Activated CD4-positive, alpha-beta memory T cell treated with anti-CD3 and anti-CD28 coated beads for 36 hours (primary cell): ENCODE data around the gene ZNF385C. TPM values are rescaled to one million over a fixed set of nuclear protein-coding genes. Genes with fewer than 3 reads are reported as not detected.
A peak's percentile ranks its signal among the peaks of the same experiment; 100 is the strongest.

Experiments used
- CTCF ChIA-PET: fragments of 350-600 bp; sonication (Branson Sonifier 250); formaldehyde crosslinking; loops from one replicate; lab custom pipeline; 2021; ENCODE audit warnings: antibody characterized with exemption, inconsistent platforms; lab: Charles Lee
- POLR2A ChIA-PET: fragments of 350-600 bp; sonication (Branson Sonifier 250); formaldehyde crosslinking; loops from one replicate; lab custom pipeline; 2021; ENCODE audit warnings: antibody characterized with exemption; lab: Charles Lee
- DNase-seq: peaks from one replicate; pipeline ENCODE4 v3.0.0-alpha.2; 2020
- H3K27ac Mint-ChIP-seq: one replicate; pipeline ENCODE4 v1.8.0; 2021; ENCODE audit warnings: mixed read lengths
- H3K27me3 Mint-ChIP-seq: one replicate; pipeline ENCODE4 v1.8.0; 2021; ENCODE audit warnings: mixed read lengths
- H3K36me3 Mint-ChIP-seq: one replicate; pipeline ENCODE4 v1.8.0; 2021; ENCODE audit warnings: mixed read lengths
- H3K4me1 Mint-ChIP-seq: one replicate; pipeline ENCODE4 v1.8.0; 2021; ENCODE audit warnings: low read depth, mixed read lengths
- H3K4me3 Mint-ChIP-seq: one replicate; pipeline ENCODE4 v1.8.0; 2021; ENCODE audit warnings: mild to moderate bottlenecking, mixed read lengths
- H3K9me3 Mint-ChIP-seq: one replicate; pipeline ENCODE4 v1.8.0; 2021; ENCODE audit warnings: mixed read lengths
- intact Hi-C: fragments of 100-400 bp; cut with micrococcal nuclease; formaldehyde crosslinking; loops from one replicate; pipeline ENCODE4 v1.15.1; 2023
- total RNA-seq, 2 experiments: library from RNA; stranded (reverse); gene quantifications; one replicate each; pipeline ENCODE4 v1.2.3, GENCODE V29; 2021

Gene ZNF385C
- total RNA-seq, 2 experiments from 2014 or later = 0.10 TPM; not detected in 1

DNA sequence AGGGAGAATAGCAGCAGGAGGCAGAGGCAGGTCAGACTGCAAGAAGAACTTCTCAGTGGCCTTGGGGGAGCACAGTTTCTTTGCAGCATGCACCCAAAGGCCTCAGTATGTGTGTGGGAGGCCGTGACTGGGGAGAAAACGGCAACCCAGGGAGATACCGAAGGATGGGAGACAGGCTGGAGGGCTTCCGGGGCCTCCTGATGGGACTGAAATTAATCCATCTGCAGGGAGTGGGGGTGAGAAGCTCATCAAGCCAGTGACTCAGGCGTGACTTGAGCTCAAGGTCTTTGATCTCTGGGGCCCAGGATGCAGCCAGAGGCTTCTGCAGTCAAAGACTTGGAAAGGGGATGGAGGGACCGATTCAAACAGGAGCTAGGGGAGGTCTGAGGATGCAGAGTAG is 42.8 kb downstream of the ZNF385C start:
- Mint-ChIP-seq H3K27ac (no peak overlapping the region), H3K4me3 (no peak overlapping the region)
- POLR2A ChIA-PET = no interaction called here

DNA sequence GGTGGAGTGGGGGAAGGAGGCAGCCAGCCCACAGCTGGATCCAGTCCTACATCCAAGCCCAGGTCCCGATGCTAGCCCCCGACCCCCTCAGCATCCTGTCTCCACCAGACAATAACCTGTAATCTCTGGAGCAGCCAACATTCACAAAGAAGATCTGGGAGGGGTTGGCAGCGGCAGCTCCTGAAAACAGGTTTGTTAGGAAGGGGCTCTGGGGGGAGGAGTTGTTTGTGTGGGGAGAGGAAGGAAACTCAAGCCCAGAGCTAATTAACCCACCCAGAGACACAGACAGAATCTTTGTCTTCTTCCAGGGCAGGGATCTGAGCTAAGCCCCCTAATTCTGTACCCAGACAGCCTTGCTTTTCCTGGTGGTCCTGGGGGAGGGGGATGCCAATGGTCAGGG is 43.2 kb downstream of the ZNF385C start:
- ChIA-PET CTCF (interaction anchor here (1.9 to 2.5 kb wide), 2 partner anchors 12 to 30 kb away, joined by 6 to 10 read pairs; no protein-coding TSS in a partner anchor), POLR2A (no interaction called here)
- DNase-seq = no peak
- Mint-ChIP-seq H3K27ac (no peak overlapping the region), H3K4me3 (no peak overlapping the region), H3K4me1 (peaks cover 4% of the 10 kb centered on the region), H3K36me3 (no peaks in the 10 kb centered on the region), H3K27me3 (peaks cover 42% of the 10 kb centered on the region), H3K9me3 (no peaks in the 10 kb centered on the region)
- intact Hi-C loops = no loop called here

More for the DNA sequence above, 42.8 kb downstream of the ZNF385C start:
- H3K4me1 Mint-ChIP-seq = peaks cover 3% of the 10 kb centered on the region
- H3K27me3 Mint-ChIP-seq = peaks cover 42% of the 10 kb centered on the region
- DNase-seq = no peak
- no peaks in the 10 kb centered on the region for H3K9me3 Mint-ChIP-seq
- intact Hi-C loops = no loop called here
- CTCF ChIA-PET = interaction anchor here (1.1 to 2.5 kb wide), 3 partner anchors 12 to 46 kb away, joined by 3 to 10 read pairs (median 6); no protein-coding TSS in a partner anchor
- no peaks in the 10 kb centered on the region for H3K36me3 Mint-ChIP-seq

DNA sequence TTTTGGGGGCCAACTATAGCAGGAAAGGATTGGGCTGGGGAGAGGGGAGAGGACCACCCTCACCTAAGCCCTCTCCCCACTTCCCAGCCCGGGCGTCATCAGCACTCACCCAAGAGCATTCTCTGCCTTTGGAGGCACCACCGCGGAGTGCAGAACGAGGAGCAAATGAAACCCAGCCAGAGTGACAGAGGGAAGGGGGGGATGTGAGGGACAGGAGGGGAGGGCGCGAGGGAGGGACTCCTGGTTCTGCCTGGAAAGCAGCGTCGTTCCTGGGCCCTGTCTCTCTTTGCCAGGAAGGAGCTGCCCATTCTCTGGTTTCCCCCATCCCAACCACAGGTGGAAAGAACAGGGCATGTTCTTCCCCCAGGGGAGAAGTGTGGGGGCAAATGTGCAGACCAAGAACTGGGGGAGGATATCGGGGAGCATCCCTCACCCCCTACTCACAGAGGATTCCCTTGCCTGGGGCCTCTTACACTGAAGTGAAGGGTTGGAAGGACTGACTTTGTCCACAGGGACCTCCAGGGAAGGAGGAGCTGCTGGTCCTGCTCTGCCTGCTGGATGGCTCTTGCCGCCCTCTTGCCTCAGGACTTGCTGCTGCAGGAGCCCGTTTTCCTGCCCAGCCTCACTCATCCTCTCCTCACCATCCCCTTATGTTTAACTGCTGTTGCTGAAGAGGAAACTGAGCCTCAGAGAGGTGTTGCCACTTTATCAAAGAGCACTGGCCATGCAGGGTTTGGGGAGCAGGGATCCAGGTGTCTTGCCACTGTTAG is 44.4 kb downstream of the ZNF385C start:
- no peak for DNase-seq
- Mint-ChIP-seq H3K4me1 (peaks cover 6% of the 10 kb centered on the region), H3K36me3 (no peaks in the 10 kb centered on the region), H3K27ac (no peak overlapping the region), H3K9me3 (no peaks in the 10 kb centered on the region), H3K4me3 (no peak overlapping the region), H3K27me3 (peaks cover 42% of the 10 kb centered on the region)
- ChIA-PET POLR2A (no interaction called here), CTCF (interaction anchor here (0.6 to 2.5 kb wide), 4 partner anchors 14 to 91 kb away, joined by 4 to 10 read pairs (median 4); no protein-coding TSS in a partner anchor)
- intact Hi-C loops = no loop called here

DNA sequence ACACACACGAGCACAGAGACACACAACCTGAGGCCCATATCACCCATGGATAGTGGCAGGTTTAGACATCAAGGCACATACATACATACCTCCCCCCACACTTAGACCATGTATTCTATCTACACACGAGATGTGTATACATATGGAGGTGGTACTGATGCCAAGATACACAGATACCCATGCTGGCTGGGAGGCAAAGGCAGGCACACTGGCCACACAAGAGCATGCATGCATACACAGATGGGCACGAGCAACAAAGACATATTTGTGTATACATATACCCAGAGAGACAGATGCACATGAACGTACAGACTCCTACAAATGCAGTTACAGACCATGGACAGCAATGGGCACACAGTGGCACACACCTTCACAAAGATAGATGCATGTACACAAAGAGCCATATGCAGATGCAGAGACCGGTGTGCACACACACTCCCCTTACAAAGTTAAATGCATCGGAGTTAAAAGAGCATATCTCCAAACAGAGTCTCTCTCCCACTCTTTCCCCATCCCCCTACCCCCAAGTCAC is 45.9 kb downstream of the ZNF385C start:
- peaks cover 6% of the 10 kb centered on the region for H3K4me1 Mint-ChIP-seq
- H3K36me3 Mint-ChIP-seq = no peaks in the 10 kb centered on the region
- DNase-seq = no peak
- CTCF ChIA-PET = interaction anchor here (2.1 kb wide), 1 partner anchor 28 kb away, joined by 11 read pairs; no protein-coding TSS in a partner anchor
- no peak overlapping the region for H3K27ac Mint-ChIP-seq
- POLR2A ChIA-PET = no interaction called here
- H3K4me3 Mint-ChIP-seq = no peak overlapping the region
- intact Hi-C loops = no loop called here
- peaks cover 42% of the 10 kb centered on the region for H3K27me3 Mint-ChIP-seq
- H3K9me3 Mint-ChIP-seq = no peaks in the 10 kb centered on the region

DNA sequence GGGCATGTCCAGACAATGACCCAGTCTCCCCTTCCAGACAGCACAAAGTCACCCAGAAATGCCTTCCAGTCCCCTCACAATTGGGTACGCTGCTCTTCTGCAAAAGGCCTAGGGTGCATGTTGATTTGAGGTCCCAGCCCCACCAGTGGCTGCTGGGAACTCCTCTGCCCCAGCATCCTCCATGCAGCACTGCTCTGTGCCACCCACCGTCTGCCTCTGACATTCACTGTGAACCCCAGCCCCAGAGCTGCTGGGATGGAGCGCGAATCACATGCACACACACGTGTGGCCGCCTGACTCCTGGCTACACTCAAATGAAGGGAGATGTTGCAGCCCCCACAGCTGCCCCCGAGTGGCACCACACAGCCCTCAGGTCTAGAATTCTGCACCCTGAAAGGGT is 46.6 kb downstream of the ZNF385C start:
- intact Hi-C loops = no loop called here
- H3K27ac Mint-ChIP-seq = no peak overlapping the region
- DNase-seq = no peak
- peaks cover 6% of the 10 kb centered on the region for H3K4me1 Mint-ChIP-seq
- H3K9me3 Mint-ChIP-seq = no peaks in the 10 kb centered on the region
- no peak overlapping the region for H3K4me3 Mint-ChIP-seq
- peaks cover 42% of the 10 kb centered on the region for H3K27me3 Mint-ChIP-seq
- POLR2A ChIA-PET = no interaction called here
- H3K36me3 Mint-ChIP-seq = no peaks in the 10 kb centered on the region
- CTCF ChIA-PET = interaction anchor here (1.3 to 2.1 kb wide), 2 partner anchors 27 to 34 kb away, joined by 4 to 11 read pairs; partner anchors contain the start of gene DNAJC7

DNA sequence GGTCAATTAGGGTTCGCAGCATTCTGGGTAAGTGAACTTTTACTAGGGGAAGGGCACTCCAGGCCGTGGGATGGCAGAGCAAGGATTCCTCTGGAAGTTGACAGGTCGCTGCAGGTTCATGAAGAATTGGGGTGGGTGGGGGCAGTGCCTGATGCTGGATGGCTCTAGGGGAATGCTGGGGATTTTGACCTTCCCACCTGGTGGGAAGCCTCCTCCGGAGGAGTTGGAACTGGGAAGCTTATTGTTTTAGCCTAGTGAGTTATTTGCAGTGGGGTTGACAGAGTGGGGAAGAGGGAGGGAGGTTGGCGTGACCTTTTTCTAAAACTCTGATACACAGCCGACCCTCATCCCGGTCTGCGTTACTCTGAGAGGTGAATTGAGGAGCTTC is 47.3 kb downstream of the ZNF385C start:
- ChIA-PET CTCF (interaction anchor here (1.3 to 2.1 kb wide), 2 partner anchors 26 to 34 kb away, joined by 4 to 11 read pairs; partner anchors contain the start of gene DNAJC7), POLR2A (no interaction called here)
- no peak for DNase-seq
- peak overlapping the region; percentile 66 for H3K4me3 Mint-ChIP-seq
- no peaks in the 10 kb centered on the region for H3K9me3 Mint-ChIP-seq
- intact Hi-C loops = no loop called here
- H3K27ac Mint-ChIP-seq = no peak overlapping the region
- peaks cover 6% of the 10 kb centered on the region for H3K4me1 Mint-ChIP-seq
- H3K36me3 Mint-ChIP-seq = no peaks in the 10 kb centered on the region
- peaks cover 42% of the 10 kb centered on the region for H3K27me3 Mint-ChIP-seq

DNA sequence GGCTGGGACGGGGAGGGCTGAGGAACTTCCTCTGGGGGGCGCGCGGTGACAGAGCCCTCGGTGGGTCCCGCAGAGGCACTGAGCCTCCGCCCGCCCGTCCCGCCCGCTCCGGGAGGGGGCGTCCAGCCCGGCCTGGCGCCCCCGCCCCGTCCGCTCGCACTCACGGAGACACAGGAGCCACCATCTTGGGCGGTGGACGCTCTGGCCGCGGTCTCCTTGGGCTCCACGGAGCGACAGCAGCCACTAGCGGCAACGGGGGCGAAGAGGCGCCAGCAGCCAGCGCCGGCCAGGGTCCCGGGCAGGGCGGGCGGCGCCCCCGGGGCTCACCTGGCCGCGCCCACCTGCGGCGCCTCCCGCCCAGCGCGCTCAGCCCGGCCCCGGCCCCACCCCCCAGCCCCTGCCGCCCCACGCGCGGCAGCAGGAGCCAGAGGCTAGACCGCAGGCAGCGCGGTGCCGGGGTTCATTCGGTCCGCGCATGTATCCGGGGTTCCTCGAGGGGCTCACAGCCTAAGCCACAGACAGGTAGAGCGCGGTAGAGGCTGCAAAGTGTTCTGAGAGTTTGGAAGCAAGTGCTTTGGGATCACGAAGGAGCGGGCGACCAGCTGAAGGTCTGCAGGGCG is 47.8 kb downstream of the ZNF385C start, which contains the start of gene C17orf113:
Gene C17orf113 (minus strand): TSS at position 209 of the 620 bp plus-strand sequence. CDS start 7,225 bp downstream, outside the sequence.
- H3K4me1 Mint-ChIP-seq = peaks cover 6% of the 10 kb centered on the region
- no peaks in the 10 kb centered on the region for H3K36me3 Mint-ChIP-seq
- no peaks in the 10 kb centered on the region for H3K9me3 Mint-ChIP-seq
- DNase-seq = peak; percentile 54
- CTCF ChIA-PET = interaction anchor here (0.9 to 2.1 kb wide), 3 partner anchors 25 to 33 kb away, joined by 3 to 11 read pairs (median 4); partner anchors contain the start of gene DNAJC7
- intact Hi-C loops = no loop called here
- peak within 1 kb of the TSS; percentile 66 for H3K4me3 Mint-ChIP-seq
- peaks cover 39% of the 10 kb centered on the region for H3K27me3 Mint-ChIP-seq
- POLR2A ChIA-PET = no interaction called here
- no peak within 1 kb of the TSS for H3K27ac Mint-ChIP-seq

DNA sequence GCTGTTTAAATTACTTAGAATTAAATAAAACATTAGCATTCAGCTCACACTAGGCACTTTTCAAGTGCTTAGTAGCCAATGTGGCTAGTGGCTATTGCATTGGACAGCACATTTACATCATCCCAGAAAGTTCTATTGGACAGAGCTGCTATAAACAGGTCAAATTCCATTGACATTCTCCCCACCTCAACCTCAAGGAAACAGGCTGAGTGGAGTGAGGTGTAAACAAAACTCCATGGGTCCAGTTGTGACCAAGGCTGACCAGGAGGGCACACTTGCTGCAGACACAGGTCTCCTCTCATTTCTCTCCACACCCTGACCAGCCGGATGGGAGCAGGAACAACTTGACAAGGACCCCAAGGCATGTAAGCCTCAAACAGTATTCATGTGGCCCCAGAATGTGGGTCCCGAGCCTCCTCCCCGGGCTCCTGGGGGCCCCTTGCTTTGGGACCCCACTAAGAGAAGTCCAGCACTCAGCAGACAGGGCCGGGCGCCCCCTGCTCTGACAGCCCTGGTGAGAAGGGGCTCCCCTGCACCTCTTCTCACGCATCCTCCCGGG is 48.4 kb downstream of the ZNF385C start:
- intact Hi-C loops = no loop called here
- Mint-ChIP-seq H3K4me1 (peaks cover 6% of the 10 kb centered on the region), H3K36me3 (no peaks in the 10 kb centered on the region), H3K27me3 (peaks cover 34% of the 10 kb centered on the region), H3K9me3 (no peaks in the 10 kb centered on the region), H3K4me3 (peak overlapping the region; percentile 58), H3K27ac (no peak overlapping the region)
- CTCF ChIA-PET = interaction anchor here (0.9 to 1.4 kb wide), 2 partner anchors 24 to 52 kb away, joined by 3 to 4 read pairs; no protein-coding TSS in a partner anchor
- no peak for DNase-seq
- POLR2A ChIA-PET = no interaction called here

DNA sequence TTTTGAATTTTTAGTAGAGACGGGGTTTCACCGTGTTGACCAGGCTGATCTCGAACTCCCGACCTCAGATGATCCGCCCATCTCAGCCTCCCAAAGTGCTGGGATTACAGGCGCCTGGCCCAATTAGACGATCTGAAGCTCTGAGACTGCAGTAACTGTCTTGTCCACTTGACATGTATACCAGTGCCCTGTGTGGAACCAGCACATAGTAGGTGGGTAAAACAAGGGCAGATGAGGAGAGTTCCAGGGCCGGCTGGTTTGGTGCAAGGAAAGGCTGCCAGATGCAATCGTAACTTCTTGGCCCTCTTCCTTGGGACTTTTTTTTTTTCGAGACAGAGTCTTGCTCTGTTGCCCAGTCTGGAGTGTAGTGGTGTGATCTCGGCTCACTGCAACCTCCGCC is 50.9 kb downstream of the ZNF385C start:
- DNase-seq = no peak
- H3K9me3 Mint-ChIP-seq = no peaks in the 10 kb centered on the region
- H3K4me3 Mint-ChIP-seq = no peak overlapping the region
- ChIA-PET CTCF (no interaction called here), POLR2A (no interaction called here)
- intact Hi-C loops = no loop called here
- H3K27me3 Mint-ChIP-seq = peaks cover 17% of the 10 kb centered on the region
- H3K4me1 Mint-ChIP-seq = peaks cover 6% of the 10 kb centered on the region
- H3K36me3 Mint-ChIP-seq = no peaks in the 10 kb centered on the region
- no peak overlapping the region for H3K27ac Mint-ChIP-seq

DNA sequence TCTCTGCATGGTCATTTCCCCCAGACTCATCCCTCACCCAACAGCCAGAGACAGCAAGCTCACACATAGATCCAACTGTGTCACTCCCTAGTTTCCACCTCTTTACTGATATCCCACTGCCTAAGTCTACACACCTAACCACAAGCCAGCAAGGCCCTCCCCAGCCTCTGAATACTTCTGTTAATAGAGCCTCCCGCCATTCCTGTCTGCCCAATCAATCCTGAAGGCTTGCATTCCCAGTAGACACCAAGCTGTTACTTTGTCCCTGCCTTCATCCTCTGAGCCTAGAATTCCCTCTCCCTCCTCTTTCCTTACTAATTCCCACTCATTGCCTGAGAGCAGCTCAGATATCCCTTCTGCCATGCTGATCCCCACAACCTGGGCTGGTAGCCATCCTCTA is 52.6 kb downstream of the ZNF385C start:
- intact Hi-C loops = no loop called here
- H3K27me3 Mint-ChIP-seq = peaks cover 1% of the 10 kb centered on the region
- ChIA-PET POLR2A (interaction anchor here (0.9 to 1.2 kb wide), 2 partner anchors 19 to 25 kb away, joined by 3 read pairs; no protein-coding TSS in a partner anchor), CTCF (interaction anchor here (0.7 to 1.9 kb wide), 4 partner anchors 20 to 80 kb away, joined by 3 to 4 read pairs (median 4); partner anchors contain the start of gene NKIRAS2)
- no peaks in the 10 kb centered on the region for H3K9me3 Mint-ChIP-seq
- H3K27ac Mint-ChIP-seq = no peak overlapping the region
- DNase-seq = no peak
- no peak overlapping the region for H3K4me3 Mint-ChIP-seq
- peaks cover 4% of the 10 kb centered on the region for H3K4me1 Mint-ChIP-seq
- H3K36me3 Mint-ChIP-seq = no peaks in the 10 kb centered on the region

DNA sequence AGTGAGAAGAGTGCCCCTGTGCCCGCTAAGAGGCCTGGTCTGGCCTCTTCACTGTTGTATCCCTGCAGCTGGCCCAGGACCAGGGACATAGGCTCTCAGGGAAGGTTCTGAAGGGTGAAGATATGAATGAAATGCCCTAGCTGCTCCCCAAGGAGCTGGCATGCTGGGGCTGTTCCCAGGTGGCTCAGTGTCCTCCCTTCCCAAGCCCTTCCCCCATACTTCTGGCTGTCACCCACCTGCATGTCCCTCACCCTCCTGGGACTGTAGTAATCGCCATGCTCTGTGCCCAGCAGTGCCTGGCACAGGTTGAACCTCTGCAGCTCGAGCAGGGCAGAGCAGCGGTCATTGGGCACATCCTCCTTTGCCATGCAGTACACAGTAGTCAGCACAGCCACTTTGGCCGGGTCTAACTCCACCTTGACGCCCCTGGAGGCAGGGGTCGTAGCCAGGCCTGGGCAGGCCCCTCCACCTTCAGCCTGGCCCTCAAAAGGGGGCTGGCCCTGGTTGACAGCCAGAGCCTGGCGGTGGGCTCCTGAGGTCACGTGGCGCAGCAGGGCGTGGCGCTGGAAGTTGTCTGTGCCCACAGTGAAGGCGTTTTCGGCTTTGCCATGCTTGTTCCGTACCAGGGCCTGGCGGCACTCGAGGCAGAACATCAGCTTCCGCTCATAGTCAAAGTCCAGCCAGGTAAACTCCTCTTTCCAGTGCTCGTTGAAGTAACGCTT is 55.5 kb downstream of the ZNF385C start:
- POLR2A ChIA-PET = no interaction called here
- DNase-seq = no peak

More for the DNA sequence above, 55.5 kb downstream of the ZNF385C start:
- CTCF ChIA-PET = interaction anchor here (1.1 kb wide), 1 partner anchor 25 kb away, joined by 3 read pairs; no protein-coding TSS in a partner anchor
- H3K27me3 Mint-ChIP-seq = peaks cover 8% of the 10 kb centered on the region
- no peak overlapping the region for H3K27ac Mint-ChIP-seq
- no peaks in the 10 kb centered on the region for H3K9me3 Mint-ChIP-seq
- H3K4me3 Mint-ChIP-seq = no peak overlapping the region
- H3K36me3 Mint-ChIP-seq = no peaks in the 10 kb centered on the region
- intact Hi-C loops = no loop called here
- H3K4me1 Mint-ChIP-seq = no peaks in the 10 kb centered on the region
